Karpas-422 (cell line): ENCODE data around the gene NMNAT2. TPM values are rescaled to one million over a fixed set of nuclear protein-coding genes. Genes with fewer than 3 reads are reported as not detected.

Experiments used
- DNase-seq: peaks from one replicate; pipeline ENCODE4 v3.0.0-alpha.2; 2015
- H2AFZ ChIP-seq: fragments of 200-600 bp; sonication (generic); 2 replicates; pipeline ENCODE4 v1.6.1; 2014; ENCODE audit warnings: antibody characterized with exemption, low read length, mixed read lengths
- H3K27ac ChIP-seq: fragments of 200-600 bp; sonication (generic); 2 replicates; pipeline ENCODE4 v1.5.1; 2014; ENCODE audit warnings: mild to moderate bottlenecking, low read length, moderate library complexity
- H3K27me3 ChIP-seq: fragments of 200-600 bp; sonication (generic); 2 replicates; pipeline ENCODE4 v1.6.1; 2014; ENCODE audit warnings: low read length, mixed read lengths
- H3K36me3 ChIP-seq: fragments of 200-600 bp; sonication (generic); 2 replicates; pipeline ENCODE4 v1.6.1; 2014; ENCODE audit warnings: low read length, mixed read lengths; ENCODE audit not compliant: insufficient read depth
- H3K4me1 ChIP-seq: fragments of 200-600 bp; sonication (generic); 2 replicates; pipeline ENCODE4 v1.6.1; 2014; ENCODE audit warnings: mild to moderate bottlenecking, low read length, mixed read lengths
- H3K4me2 ChIP-seq: fragments of 200-600 bp; sonication (generic); 2 replicates; pipeline ENCODE4 v1.6.1; 2014; ENCODE audit warnings: low read length, low read depth, mild to moderate bottlenecking; ENCODE audit not compliant: poor library complexity, severe bottlenecking
- H3K4me3 ChIP-seq: fragments of 200-600 bp; sonication (generic); 2 replicates; pipeline ENCODE4 v1.5.1; 2014; ENCODE audit warnings: mild to moderate bottlenecking, antibody characterized with exemption, low read length, mixed read lengths
- H3K79me2 ChIP-seq: fragments of 200-600 bp; sonication (generic); 2 replicates; pipeline ENCODE4 v1.6.1; 2014; ENCODE audit warnings: mild to moderate bottlenecking, low read length, mixed read lengths
- H3K9ac ChIP-seq: fragments of 200-600 bp; sonication (generic); 2 replicates; pipeline ENCODE4 v1.6.0; 2014; ENCODE audit warnings: low read length
- H3K9me2 ChIP-seq: fragments of 200-600 bp; sonication (generic), shearing (Covaris generic); replicated peaks from 2 replicates; pipeline ENCODE4 v1.6.0; 2014; ENCODE audit warnings: mild to moderate bottlenecking, low read length, moderate library complexity; ENCODE audit not compliant: insufficient read depth
- H3K9me3 ChIP-seq: fragments of 300-700, 200-600 bp; sonication (generic); 2 replicates; pipeline ENCODE4 v1.6.1; 2014; ENCODE audit warnings: low read length, mixed read lengths
- H4K20me1 ChIP-seq: fragments of 200-600 bp; sonication (generic); 2 replicates; pipeline ENCODE4 v1.6.1; 2014; ENCODE audit warnings: mild to moderate bottlenecking, antibody characterized with exemption, low read length, low read depth; ENCODE audit not compliant: insufficient read depth
- total RNA-seq: library from RNA; depleted of rRNA; stranded (reverse); fragments of >200 nt; shearing (Covaris generic); gene quantifications from 2 replicates; pipeline ENCODE4 v1.2.3, GENCODE V29; 2014; ENCODE audit warnings: low replicate concordance

The NMNAT2 gene
- total RNA-seq, 1 experiment from 2014 or later, result not detected

DNA sequence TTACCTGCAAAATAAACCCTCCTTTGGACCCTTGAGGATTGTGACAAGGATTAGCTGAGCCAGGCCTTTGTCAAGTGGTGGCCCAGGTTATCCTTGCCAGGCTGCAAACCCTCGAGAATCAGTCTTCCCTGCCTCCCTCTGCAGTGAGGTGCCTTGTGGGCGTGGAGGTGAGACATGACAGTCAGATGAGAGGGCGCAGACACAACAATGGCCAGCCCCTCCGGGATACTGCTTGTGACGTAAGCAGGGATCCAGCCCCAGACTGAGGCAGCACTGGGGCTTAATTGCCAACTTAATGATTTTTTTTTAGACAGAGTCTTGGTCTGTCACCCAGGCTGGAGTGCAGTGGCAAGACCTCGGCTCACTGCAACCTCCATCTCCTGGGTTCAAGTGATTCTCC, 127.6 kb downstream of the NMNAT2 start:
- Histone ChIP-seq H3K36me3 (no peaks in the 10 kb centered on the region), H3K27ac (no peak overlapping the region), H4K20me1 (no peaks in the 10 kb centered on the region), H3K27me3 (no peaks in the 10 kb centered on the region), H2AFZ (no peak overlapping the region), H3K9me3 (no peaks in the 10 kb centered on the region), H3K4me2 (no peak overlapping the region), H3K4me1 (peaks cover 5% of the 10 kb centered on the region), H3K9ac (no peak overlapping the region), H3K9me2 (no peaks in the 10 kb centered on the region), H3K79me2 (no peaks in the 10 kb centered on the region), H3K4me3 (no peak overlapping the region)
- no peak for DNase-seq

DNA sequence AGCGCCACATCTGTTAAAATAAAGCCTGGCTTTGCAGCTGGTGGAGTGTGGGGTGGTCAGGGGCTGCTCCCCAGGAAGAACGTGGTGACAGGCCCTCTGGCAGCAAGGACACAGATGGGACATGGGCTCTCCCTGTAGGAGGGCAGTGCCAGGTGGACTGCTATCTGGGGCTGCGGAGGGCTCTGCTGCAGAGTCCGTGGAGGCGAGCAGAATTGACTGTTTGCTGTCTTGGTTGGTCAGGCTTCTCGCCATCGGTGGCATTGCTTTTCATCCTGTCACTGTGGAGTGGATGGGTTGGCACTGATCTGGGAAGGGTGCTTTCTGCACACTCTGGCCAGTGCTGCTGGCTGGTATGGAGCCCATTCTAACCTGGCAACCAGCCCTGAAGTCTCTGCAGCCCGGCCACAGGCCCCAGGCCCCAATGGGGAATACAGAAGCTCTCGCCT, 129.1 kb downstream of the NMNAT2 start:
- Histone ChIP-seq H3K4me3 (no peak overlapping the region), H3K9me2 (no peaks in the 10 kb centered on the region), H3K9me3 (no peaks in the 10 kb centered on the region), H3K9ac (no peak overlapping the region), H2AFZ (no peak overlapping the region), H3K4me2 (no peak overlapping the region), H3K36me3 (no peaks in the 10 kb centered on the region), H3K79me2 (no peaks in the 10 kb centered on the region), H3K4me1 (peaks cover 5% of the 10 kb centered on the region), H4K20me1 (no peaks in the 10 kb centered on the region), H3K27me3 (no peaks in the 10 kb centered on the region), H3K27ac (no peak overlapping the region)
- DNase-seq, result no peak

- Histone ChIP-seq H3K79me2 (no peaks in the 10 kb centered on the region), H3K4me2 (no peak overlapping the region), H3K4me3 (no peak overlapping the region), H3K9me3 (no peaks in the 10 kb centered on the region), H3K27ac (no peak overlapping the region), H3K27me3 (no peaks in the 10 kb centered on the region), H4K20me1 (no peaks in the 10 kb centered on the region), H3K36me3 (no peaks in the 10 kb centered on the region), H3K9ac (no peak overlapping the region), H3K9me2 (no peaks in the 10 kb centered on the region), H3K4me1 (peaks cover 5% of the 10 kb centered on the region), H2AFZ (no peak overlapping the region)
- no peak for DNase-seq
Measured at GRCh38 chr1:183288583-183288982, 129.6 kb downstream of the NMNAT2 start.

DNA sequence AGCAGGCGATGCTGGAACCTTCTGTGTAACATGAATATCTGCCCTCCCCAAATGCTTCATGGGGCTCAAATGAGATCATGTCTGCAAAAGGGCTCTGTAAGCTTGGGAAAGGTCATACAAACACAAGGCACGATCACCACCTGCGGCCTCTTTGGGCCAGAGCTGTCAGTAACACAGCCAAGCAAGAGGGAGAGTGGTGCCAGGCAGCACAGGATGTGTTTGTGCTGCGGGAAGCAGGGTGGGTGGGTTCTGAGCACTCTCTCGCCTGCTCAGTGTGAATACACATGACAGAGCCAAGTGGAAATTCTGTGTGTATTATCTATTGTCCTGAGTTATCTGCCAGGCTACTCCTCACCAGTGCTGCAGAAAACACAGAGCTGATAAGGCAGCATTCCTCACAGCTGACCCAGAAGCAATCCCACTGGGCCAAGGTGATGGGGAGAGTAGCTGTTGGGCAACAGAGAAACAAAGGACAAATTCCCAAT, 130.9 kb downstream of the NMNAT2 start:
- Histone ChIP-seq H3K9me2 (no peaks in the 10 kb centered on the region), H3K9me3 (no peaks in the 10 kb centered on the region)

GRCh38 chr1:183285746-183286145, 132.4 kb downstream of the NMNAT2 start:
- no peaks in the 10 kb centered on the region for H3K36me3 ChIP-seq
- H3K4me3 ChIP-seq, result no peak overlapping the region
- DNase-seq, result no peak
- H2AFZ ChIP-seq, result no peak overlapping the region
- no peaks in the 10 kb centered on the region for H3K79me2 ChIP-seq
- H3K4me2 ChIP-seq, result no peak overlapping the region
- no peak overlapping the region for H3K27ac ChIP-seq
- peaks cover 5% of the 10 kb centered on the region for H3K4me1 ChIP-seq
- H3K9me3 ChIP-seq, result no peaks in the 10 kb centered on the region
- no peaks in the 10 kb centered on the region for H4K20me1 ChIP-seq
- H3K9ac ChIP-seq, result no peak overlapping the region
- no peaks in the 10 kb centered on the region for H3K9me2 ChIP-seq
- H3K27me3 ChIP-seq, result no peaks in the 10 kb centered on the region

More for the DNA sequence above, 130.9 kb downstream of the NMNAT2 start:
- no peak overlapping the region for H3K4me2 ChIP-seq
- H3K36me3 ChIP-seq, result no peaks in the 10 kb centered on the region
- no peak overlapping the region for H3K9ac ChIP-seq
- H4K20me1 ChIP-seq, result no peaks in the 10 kb centered on the region
- no peak for DNase-seq
- H3K79me2 ChIP-seq, result no peaks in the 10 kb centered on the region
- H3K27me3 ChIP-seq, result no peaks in the 10 kb centered on the region
- H3K4me3 ChIP-seq, result no peak overlapping the region
- H3K4me1 ChIP-seq, result peaks cover 5% of the 10 kb centered on the region
- H2AFZ ChIP-seq, result no peak overlapping the region
- no peak overlapping the region for H3K27ac ChIP-seq

DNA sequence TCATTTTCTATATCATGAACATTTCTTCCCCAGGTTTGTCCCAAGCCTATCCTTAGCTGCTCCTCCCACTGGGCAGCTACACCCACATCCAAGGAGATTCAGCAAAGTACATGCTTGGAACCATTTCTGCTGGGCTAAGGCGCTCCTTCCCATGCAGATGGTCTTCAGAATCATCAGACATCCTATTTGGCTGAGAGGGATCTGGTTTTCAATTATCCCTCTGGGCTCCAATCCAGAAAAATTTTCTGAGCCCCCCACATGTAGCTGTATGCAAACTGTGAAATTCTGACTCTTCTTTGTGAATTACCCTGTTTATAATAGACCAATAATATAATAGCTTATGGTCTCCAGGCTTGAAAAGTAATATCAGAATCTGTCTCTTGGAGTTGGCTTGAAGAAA, 132.9 kb downstream of the NMNAT2 start:
- no peaks in the 10 kb centered on the region for H3K36me3 ChIP-seq
- H3K4me3 ChIP-seq, result no peak overlapping the region
- no peaks in the 10 kb centered on the region for H3K79me2 ChIP-seq
- H3K9me3 ChIP-seq, result no peaks in the 10 kb centered on the region
- DNase-seq, result no peak
- no peak overlapping the region for H2AFZ ChIP-seq
- H3K27ac ChIP-seq, result no peak overlapping the region
- peaks cover 5% of the 10 kb centered on the region for H3K4me1 ChIP-seq
- H3K9ac ChIP-seq, result no peak overlapping the region
- H3K4me2 ChIP-seq, result no peak overlapping the region
- no peaks in the 10 kb centered on the region for H4K20me1 ChIP-seq
- H3K27me3 ChIP-seq, result no peaks in the 10 kb centered on the region
- no peaks in the 10 kb centered on the region for H3K9me2 ChIP-seq

DNA sequence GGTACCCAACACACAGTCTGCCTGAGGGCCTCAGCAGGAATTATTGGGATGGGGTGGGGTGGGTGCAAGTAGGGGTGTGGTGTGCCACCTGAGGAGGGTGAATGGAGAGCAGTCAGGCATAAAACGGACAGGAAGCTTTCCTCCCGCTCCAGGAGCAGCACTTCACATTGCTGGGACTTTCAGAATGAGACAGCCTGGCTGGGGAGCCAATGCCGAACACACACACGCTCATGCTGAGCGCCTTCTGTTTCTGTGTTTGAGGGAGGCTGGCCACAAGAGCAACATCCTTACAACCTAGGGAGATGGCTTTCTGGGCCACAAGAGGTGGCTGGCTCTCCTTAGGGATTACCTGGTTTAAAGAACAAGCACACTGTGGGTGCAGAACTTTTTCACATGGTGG, 134.1 kb downstream of the NMNAT2 start:
- Histone ChIP-seq H3K4me3 (no peak overlapping the region), H2AFZ (no peak overlapping the region), H3K9me3 (no peaks in the 10 kb centered on the region), H3K27ac (no peak overlapping the region), H3K9ac (no peak overlapping the region), H3K4me2 (no peak overlapping the region), H3K9me2 (no peaks in the 10 kb centered on the region), H3K79me2 (no peaks in the 10 kb centered on the region), H3K27me3 (no peaks in the 10 kb centered on the region), H3K36me3 (no peaks in the 10 kb centered on the region), H4K20me1 (no peaks in the 10 kb centered on the region), H3K4me1 (peaks cover 5% of the 10 kb centered on the region)
- DNase-seq, result no peak

DNA sequence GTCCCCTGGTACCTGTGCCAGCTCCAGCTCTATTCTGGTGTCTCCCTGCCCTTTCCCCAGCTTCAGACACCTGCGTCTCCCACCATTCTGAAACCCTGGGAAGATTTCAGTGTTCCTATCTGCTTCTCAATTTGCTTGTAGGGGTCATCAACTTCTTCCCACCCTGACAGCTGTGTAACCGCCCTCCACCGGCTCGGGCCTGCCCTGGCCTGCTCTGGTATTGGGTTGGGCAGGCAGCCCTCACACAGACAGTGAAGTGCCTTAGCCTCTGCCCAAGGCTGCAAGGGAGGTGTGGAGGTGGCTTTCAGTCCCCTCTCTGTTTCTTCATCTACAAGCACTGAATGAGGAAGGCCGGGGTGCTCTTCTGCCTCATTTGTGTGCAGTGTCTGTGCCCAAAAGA, 134.9 kb downstream of the NMNAT2 start:
- Histone ChIP-seq H3K9ac (no peak overlapping the region), H3K9me2 (no peaks in the 10 kb centered on the region), H3K79me2 (no peaks in the 10 kb centered on the region), H2AFZ (no peak overlapping the region), H3K27ac (no peak overlapping the region), H3K4me1 (peaks cover 5% of the 10 kb centered on the region), H3K4me3 (no peak overlapping the region), H3K4me2 (no peak overlapping the region), H3K9me3 (no peaks in the 10 kb centered on the region), H3K36me3 (no peaks in the 10 kb centered on the region), H3K27me3 (no peaks in the 10 kb centered on the region), H4K20me1 (no peaks in the 10 kb centered on the region)
- no peak for DNase-seq
